HG02759 (cell line): ENCODE measurements around the gene FCHSD2.

Experiments used
- ATAC-seq: cut with Tn5 transposase; IDR thresholded peaks from one replicate; pipeline ENCODE4 v1.9.1; 2021; ENCODE audit warnings: mild to moderate bottlenecking, moderate library complexity; ENCODE audit not compliant: unreplicated experiment

The FCHSD2 gene

GRCh38 chr11:73172992-73173656 is 31.0 kb upstream of the FCHSD2 start:
- ATAC-seq: no peak

- no peak for ATAC-seq
Observed at GRCh38 chr11:73171436-73172161, 29.5 kb upstream of the FCHSD2 start.

DNA sequence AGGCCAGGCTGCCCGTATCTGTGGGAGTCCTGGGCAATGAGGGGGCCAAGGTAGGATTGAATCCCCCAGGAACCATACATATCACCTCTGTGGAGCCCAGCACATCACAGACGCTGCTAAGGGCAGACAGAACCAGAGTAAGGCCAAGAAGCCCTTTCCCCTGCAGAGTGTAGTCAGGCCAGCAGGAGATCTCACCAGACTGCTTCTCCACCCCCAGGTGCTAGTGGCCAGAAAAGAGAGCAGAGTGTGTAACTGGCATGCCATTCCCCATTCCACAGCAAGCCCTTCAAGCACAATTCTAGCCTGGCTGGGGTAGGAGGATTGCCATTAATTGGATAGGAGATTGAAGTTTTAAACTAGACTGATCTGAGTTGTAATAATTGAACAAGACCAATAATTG is 28.0 kb upstream of the FCHSD2 start:
- no peak for ATAC-seq

DNA sequence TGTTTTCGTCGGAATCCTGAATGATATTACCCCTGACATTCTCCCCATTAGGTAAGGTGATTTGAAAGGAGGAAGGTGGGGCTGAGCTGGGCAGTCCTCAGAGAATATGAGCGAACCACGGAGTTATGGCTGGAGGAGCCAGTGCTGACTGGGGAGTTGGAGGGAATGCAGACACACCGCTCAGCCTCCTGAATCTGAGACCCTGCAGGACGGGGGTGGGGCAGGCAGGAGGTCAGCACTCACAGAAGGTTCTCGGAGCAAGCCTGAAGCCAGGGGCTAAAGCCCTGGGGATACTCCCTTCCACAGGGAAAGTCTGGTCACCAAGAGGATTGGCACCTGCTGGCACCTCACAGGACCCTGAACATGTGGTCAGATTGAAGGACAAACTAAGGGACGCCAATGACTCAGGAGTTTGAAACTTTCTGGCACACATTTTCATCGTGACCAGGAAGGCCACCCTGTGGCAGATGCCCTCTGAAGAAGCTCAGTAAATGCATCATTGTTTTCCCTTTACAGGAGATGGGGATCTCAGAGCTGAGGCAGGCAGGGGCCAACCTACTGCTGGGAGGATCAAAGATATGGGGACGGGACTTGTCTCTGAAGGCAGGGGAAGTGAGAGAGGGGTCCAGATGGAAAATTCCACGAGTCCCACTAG is 26.9 kb upstream of the FCHSD2 start:
- ATAC-seq: no peak

- no peak for ATAC-seq
Observed at GRCh38 chr11:73167363-73167954, 25.3 kb upstream of the FCHSD2 start.

GRCh38 chr11:73164803-73165540 is 22.9 kb upstream of the FCHSD2 start:
- no peak for ATAC-seq

DNA sequence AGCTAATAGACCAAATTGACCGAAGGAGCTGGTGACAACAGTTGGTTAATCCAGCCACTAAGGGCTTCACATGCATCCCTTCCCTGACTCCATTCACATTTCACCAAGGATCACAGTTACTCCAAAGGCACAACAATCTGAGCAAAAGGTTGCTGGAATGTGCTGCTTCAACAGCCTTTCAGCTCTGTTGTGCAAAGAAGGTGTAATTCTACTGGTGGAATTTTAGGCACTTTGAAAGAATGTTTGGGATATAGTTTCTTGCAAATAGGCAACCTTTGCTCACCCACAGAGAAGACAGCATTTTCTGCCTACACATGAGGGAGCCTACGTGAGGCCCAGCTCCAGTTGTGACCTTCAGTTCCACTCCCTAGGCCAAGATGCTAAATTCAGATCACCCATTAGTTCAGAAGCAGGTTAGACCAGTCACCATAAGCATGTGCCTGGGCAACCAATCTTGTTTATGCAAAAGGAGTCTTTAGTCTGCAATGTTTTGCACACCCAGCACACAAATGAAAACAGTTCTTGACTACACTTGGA is 21.6 kb upstream of the FCHSD2 start:
- ATAC-seq: no peak

DNA sequence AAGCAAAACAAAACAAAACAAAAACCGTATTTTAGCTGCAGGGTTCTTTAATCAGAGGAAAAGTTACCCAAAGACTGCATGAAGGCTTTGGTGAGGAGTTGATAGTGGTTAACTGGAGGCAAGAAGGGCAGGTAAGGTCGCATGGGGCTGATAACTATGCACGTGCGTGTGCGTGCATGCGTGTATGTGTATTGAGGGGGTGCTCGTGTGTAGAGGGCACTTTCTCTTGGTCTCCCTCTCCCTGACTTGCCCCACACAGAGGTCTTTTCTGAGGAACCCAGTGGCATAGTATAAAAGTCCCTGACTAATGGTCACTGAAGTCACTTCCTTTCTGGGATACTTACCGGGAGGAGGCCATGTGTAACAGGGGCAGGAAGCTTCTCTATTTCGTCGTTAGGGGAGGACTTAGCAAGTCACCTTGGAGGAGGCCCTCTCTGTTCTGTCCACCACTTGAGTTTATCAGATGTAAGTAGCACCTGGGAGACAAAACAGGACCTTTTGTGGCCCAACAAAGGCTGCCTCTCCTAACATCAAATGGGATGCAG is 20.1 kb upstream of the FCHSD2 start:
- ATAC-seq: no peak

GRCh38 chr11:73160005-73160760 is 18.1 kb upstream of the FCHSD2 start:
- no peak for ATAC-seq

- ATAC-seq: no peak
Observed at GRCh38 chr11:73159297-73159696, 17.2 kb upstream of the FCHSD2 start.

- no peak for ATAC-seq
Observed at GRCh38 chr11:73158356-73159051, 16.4 kb upstream of the FCHSD2 start.

DNA sequence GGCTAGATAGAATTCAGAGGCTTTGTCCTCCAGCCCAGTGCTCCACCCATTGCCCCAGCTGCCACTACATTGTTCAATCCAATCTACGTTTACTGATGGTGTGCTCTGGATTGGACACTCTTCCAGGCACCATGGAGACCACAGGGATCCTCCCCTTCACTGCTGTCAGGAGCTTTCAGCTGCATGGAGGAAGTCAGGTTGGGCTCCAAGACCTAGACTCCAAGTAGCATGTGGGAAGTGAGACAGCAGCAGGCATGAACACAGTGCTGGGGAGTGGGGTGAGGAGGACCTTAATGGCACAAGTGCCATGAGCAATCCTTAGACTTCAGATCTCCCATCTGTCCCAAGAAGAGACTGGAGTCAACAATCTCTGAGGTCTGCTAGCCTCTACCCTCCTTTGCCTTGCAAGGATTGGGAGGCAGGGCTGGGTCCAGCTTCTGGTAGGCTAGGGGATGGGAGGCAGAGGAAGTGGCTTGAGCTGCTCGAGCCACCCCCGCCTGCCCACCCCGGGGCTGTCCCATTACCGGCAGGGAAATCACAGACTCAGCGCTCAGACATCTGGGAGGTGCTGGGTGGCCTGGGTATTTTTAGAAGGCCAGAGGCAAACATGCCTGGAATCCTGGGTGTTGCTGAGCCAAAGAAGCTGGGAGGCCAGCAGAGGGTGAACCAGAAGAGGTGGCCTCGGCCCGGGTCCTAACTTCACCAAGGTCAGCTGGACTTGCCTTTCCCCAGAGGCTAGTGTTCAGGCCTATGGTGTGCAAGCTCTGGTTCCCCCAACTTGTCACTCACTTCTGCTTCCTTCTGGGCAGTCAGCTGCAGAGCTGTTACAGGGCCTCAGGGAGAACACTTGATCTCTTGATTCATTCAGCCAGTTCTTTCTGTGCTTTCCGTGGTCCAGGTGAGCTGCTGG is 15.2 kb upstream of the FCHSD2 start:
- ATAC-seq: peak; percentile 49

GRCh38 chr11:73156686-73157085 is 14.6 kb upstream of the FCHSD2 start:
- no peak for ATAC-seq

- ATAC-seq: no peak
Observed at GRCh38 chr11:73156114-73156513, 14.0 kb upstream of the FCHSD2 start.

DNA sequence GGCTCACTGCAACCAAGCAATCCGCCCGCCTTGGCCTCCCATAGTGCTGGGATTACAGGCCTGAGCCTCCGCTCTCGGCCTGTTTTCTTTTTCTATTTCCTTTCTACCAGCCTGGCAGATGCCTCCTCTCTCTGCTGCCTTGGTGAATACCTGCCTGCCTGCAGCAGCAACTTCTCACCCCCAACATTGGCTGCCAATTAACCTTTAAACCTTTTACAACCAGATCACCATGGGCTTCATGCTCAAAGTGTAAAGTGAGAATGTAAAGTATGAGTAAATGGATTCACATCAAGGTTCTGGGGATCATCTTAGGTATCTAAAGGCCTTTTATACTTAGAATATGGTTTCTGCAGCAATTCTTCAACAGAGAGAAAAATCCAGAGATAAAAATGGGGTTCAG is 13.0 kb upstream of the FCHSD2 start:
- no peak for ATAC-seq

- peak; percentile 48 for ATAC-seq
Observed at GRCh38 chr11:73154178-73154577, 12.1 kb upstream of the FCHSD2 start.

GRCh38 chr11:73152861-73153483 is 10.9 kb upstream of the FCHSD2 start:
- ATAC-seq: peak; percentile 64
